Loucy (cell line): ENCODE data around the gene NPC1L1.

Experiments used
- EZH2phosphoT487 ChIP-seq: fragments of 200-600 bp; IDR thresholded peaks from 2 replicates; pipeline ENCODE4 v1.6.1; 2018; ENCODE audit warnings: antibody characterized with exemption, mild to moderate bottlenecking, moderate library complexity, borderline replicate concordance
- TF ChIP-seq, protein P1 (sequence below): fragments of 200-600 bp; sonication (generic); conservative IDR thresholded peaks from 2 replicates; pipeline ENCODE4 v1.5.1; 2014; ENCODE audit warnings: mild to moderate bottlenecking, antibody characterized with exemption, low read length

DNA sequence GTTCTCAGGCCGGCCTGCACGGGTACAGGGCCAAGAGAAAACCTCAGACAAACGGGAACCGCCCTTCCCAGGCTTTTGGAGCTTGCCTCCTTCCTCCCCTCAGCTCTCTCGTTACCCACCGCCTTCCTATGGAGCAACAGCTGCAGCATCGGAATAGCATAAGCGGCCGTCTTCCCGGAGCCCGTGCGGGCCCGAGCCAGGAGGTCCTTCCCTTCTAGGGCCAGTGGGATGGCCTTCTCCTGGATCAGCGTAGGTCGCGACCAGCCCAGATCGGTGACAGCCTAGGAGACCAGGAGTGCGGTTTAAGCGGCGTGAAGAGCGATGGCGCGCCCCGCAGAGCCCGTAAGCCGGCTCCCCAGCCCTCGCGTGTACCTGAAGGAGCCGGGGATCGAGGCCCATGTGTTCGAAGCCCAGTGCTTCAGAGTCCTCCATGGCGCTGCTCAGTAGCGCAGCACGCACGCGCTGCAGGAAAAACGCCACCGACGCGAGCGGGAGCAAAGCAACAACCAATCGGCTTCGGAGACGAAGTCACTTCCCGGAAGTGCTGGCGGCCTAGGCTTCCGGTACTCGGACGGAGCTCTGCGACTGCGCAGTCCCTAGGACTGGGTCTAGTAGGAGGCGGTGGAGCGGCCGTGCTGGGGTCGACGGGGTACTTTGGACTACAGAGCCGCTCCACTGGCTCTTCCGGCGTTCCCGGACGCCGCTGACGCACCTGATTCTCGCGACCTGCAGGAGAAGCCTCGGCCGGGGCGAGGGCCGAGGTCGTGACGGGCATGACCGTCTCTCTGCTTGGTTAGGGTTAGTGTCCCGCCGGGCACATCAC lies 32.5 kb upstream of the NPC1L1 start, which contains the start of gene DDX56:
- TF ChIP-seq, protein P1, sequence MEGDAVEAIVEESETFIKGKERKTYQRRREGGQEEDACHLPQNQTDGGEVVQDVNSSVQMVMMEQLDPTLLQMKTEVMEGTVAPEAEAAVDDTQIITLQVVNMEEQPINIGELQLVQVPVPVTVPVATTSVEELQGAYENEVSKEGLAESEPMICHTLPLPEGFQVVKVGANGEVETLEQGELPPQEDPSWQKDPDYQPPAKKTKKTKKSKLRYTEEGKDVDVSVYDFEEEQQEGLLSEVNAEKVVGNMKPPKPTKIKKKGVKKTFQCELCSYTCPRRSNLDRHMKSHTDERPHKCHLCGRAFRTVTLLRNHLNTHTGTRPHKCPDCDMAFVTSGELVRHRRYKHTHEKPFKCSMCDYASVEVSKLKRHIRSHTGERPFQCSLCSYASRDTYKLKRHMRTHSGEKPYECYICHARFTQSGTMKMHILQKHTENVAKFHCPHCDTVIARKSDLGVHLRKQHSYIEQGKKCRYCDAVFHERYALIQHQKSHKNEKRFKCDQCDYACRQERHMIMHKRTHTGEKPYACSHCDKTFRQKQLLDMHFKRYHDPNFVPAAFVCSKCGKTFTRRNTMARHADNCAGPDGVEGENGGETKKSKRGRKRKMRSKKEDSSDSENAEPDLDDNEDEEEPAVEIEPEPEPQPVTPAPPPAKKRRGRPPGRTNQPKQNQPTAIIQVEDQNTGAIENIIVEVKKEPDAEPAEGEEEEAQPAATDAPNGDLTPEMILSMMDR = no peak
- no peak for TF ChIP-seq EZH2phosphoT487
